GOT3 (cell line): ENCODE results near the gene VRTN.
A peak's percentile ranks its signal among the peaks of the same experiment; 100 is the strongest.
"Not testable (repeated sequence)": the region's sequence is repeated elsewhere in the genome, so short reads cannot be mapped to it uniquely, and the experiment has no call there.

Experiments used
- DNase-seq: peaks from one replicate; lab custom pipeline; 2025; ENCODE audit warnings: mixed read lengths; lab: John Stamatoyannopoulos, UW

The VRTN gene

DNA sequence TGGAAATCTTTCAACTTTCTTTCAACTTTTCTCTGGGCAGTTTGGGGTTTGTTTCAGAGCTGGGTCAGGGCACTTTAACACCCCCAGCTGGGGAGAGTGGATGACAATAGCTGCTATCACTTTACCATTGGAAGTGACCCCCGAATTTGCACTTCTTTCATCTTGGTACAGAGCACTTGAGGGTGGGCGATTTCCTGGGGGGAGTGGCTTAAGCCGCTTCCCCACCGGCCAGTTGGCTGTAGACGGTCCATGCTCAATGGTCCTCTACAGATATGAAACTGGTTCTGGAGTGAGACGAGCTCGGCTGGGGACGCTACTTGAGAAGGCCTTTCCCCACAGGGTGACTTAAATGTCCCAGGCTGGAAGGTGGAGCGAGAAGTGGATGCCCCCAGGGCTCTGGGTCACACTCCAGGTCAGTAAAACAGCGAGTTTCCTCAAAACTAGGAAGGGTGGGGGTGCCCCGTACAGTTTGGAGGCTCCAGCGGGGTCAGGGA is at the start of gene VRTN:
VRTN (plus strand) TSS at position 231 of the 494 bp plus-strand sequence. CDS start 8,313 bp downstream, outside the sequence.
- DNase-seq = no peak

DNA sequence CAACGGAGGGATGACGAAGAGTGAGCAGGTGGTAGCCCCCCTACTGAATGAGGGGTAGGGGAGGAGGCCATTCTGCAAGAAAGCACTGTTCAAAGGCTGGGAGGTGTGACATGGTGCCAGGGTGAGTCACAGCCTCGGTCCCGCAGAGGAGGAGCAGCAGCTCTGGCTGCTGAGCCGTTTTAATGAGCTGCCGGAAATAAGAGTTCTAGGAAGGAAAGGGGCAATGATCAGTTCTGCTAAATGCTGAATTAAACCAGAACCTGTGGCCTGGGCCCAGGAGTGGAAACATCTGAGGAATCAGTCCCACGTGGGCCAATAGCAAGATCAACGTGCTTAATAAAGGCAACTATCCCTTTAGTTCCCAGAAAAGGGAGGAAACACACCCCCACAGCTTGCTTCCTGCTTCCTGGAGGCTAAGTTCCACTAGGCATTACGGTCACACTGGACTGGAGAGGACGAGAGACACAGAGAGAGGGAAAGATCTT is 49.2 kb upstream of the VRTN start:
- no peak for DNase-seq

GRCh38 chr14:74301594-74302151 is 46.6 kb upstream of the VRTN start:
- no peak for DNase-seq

DNA sequence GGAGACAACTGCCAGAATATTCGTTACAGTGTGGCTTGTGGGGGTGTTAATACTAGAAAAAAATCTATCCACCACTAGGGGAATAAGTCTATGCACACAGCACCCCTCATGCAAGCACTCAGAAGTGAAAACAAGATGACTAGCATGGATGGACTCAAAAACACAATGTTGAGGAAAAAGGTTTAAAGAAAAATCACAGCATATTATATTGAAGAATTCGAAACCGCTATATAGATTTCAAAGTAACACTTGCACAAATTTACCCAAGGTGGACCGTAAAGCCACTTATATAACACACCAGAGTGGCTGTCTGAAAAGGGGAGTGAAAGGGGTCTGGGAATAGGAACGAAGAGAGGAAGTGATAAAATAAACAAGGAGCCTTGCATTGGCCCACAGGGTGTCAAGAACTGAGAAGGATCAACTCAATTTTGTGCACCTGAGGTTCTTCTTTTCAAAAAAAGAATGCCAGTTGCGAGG is 46.1 kb upstream of the VRTN start:
- no peak for DNase-seq

- peak; percentile 50 for DNase-seq
These were observed 45.4 kb upstream of the VRTN start, which contains the start of gene ABCD4 for GRCh38 chr14:74302634-74303569. Gene ABCD4, minus strand, starts transcription at chr14:74302934. Its CDS starts 22 bp downstream, at chr14:74302912.

DNA sequence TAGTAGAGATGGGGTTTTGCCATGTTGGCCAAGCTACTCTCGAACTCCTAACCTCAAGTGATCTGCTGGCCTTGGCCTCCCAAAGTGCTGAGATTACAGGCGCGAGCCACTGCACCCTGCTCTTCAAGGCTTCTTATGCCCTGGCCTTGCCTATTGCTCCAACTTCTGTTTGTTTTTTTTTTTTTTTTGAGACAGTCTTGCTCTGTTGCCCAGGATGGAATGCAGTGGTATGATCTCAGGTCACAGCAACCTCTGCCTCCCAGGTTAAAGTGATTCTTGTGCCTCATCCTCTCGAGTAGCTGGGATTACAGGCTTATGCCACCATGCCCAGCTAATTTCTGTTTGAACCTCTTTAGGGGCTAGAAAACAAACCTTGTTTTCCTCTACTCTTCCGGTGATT is 39.6 kb upstream of the VRTN start:
- no peak for DNase-seq

DNA sequence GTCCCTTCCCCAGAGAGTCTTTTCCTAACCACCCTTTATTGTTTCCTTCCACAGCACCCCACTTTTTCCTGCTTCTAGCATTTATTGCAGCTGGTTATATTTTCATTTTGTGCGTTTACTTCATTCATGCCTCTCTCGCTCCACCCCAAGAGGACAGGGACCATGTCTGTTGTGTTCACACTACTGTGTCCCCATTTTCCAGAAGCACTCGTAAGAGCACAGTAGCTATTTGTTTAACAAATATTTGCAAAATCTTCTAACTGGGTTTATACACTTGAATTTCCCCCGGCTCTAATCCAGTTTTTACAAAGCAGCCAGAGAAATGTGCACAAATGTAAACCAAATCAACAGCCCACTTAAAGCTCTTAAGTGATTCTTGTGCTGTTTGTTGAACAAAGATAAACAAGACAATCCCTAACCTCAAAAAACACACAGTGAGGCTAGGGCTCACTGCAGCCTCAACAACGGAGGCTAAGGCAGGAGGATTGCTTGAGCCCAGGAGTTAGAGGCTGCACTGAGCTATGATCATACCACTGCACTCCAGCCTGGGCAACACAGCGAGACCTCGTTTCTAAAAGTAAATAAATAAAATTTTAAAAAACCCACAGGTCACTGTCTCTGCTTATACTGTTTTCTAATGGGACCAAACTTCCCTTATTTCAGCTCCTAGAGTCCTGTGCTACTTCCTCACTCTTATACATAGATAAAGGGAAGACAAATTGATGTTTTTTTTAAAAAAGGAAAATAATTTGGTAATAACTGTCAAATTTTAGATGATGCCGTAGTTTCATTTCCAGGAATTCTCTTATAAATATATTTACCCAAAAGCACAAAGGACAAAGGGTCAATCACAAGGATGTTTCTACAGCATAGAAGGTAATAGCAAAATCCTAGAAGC is 38.9 kb upstream of the VRTN start:
- no peak for DNase-seq

DNA sequence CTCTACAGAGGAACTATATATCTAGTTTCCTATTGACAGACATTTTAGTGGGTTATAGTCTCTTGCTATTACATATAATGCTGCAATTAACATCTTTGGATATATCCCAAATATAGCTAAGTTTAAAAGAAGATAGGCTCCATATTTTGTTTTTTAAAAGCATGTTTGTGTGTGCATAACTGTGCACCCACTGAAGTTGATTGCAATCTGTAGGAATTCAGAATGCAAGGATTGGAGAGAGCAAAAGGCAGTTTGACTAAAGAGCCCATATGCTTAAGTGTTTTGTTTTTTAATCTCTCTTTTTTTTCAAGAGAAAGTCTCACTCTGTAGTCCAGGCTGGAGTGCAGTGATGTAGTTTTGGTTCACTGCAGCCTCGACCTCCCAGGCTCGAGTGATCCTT is 36.1 kb upstream of the VRTN start:
- DNase-seq = no peak

- DNase-seq = no peak
These were observed 34.7 kb upstream of the VRTN start for GRCh38 chr14:74313601-74314000.

DNA sequence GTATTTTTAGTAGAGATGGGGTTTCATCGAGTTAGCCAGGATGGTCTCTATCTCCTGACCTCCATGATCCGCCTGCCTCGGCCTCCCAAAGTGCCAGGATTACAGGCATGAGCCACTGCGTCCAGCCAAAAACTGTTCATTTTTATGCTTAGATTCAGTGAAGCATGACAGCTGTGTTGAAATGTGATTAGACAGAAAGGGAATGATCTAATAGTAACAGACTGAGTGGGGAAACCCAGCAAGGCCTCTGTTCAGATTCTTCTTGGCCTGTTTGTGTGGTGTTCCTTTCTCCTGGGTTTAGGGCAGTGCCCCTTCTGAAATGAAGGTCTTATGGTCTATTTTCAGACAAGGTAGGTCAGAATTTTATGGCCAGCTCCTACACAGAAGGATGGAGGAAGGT is 33.7 kb upstream of the VRTN start:
- no peak for DNase-seq

DNA sequence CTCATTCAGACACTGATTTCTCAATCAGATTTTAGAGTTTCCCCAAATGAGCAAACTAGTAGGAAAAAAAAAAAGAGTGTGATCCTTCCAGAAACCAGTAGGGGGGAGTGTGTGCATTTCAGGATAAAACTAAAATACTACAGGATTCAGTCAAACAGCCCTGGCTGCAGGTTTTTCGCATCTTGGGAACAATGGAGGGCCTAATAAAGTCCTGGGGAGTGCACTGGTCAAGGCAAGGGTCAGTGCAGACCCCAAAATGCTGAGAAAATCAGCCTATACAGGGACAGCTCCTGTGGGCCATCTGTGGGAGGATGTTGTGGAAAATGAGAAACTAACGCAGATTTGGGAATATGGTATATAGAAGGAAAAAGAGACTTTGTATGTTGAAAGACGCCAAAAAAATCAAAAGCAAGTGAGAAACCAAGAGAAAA is 23.3 kb upstream of the VRTN start:
- no peak for DNase-seq

- DNase-seq = no peak
These were observed 22.8 kb upstream of the VRTN start for GRCh38 chr14:74325446-74325845.

DNA sequence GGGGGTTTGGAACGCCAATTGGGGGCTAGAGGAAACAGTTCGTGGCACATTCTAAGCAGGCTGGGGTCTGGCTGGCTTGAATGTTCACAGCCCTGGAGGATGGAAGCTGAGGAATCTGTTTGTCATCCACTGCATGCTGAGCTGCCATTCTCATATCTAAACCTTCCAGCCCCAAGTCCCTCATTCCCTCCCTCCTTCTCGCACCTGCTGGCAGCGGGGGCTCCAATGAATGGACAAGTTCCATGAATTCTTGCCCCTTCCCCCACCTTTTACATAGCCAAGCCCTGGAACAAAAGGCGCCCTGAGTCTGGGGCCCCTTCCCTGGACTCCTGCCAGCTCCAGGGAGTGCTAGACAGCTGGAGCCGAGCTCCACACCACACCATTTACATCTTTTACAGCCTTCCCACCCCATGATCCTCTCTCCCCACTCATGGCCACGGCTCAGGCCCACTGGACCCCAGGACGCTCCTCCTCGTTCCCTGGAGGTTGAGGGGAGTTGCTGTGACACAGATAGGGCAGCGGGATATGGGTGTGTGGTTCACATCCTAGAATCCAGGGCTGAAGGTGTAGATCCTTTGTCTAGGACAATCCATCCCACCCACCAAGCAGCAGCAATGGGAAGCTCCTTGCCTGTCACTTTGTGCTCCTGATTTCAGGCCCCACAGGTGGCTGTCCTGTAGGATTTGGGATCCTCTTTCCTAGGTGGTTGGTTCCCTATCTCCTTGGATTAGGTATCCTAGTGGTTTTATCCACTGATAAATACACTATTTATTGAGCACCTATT is 21.7 kb upstream of the VRTN start:
- no peak for DNase-seq

- DNase-seq = not testable (repeated sequence)
These were observed 18.2 kb upstream of the VRTN start for GRCh38 chr14:74329950-74330552.

- DNase-seq = no peak
These were observed 14.4 kb upstream of the VRTN start for GRCh38 chr14:74333909-74334308.

GRCh38 chr14:74346341-74346740 is 1.9 kb upstream of the VRTN start:
- no peak for DNase-seq

DNA sequence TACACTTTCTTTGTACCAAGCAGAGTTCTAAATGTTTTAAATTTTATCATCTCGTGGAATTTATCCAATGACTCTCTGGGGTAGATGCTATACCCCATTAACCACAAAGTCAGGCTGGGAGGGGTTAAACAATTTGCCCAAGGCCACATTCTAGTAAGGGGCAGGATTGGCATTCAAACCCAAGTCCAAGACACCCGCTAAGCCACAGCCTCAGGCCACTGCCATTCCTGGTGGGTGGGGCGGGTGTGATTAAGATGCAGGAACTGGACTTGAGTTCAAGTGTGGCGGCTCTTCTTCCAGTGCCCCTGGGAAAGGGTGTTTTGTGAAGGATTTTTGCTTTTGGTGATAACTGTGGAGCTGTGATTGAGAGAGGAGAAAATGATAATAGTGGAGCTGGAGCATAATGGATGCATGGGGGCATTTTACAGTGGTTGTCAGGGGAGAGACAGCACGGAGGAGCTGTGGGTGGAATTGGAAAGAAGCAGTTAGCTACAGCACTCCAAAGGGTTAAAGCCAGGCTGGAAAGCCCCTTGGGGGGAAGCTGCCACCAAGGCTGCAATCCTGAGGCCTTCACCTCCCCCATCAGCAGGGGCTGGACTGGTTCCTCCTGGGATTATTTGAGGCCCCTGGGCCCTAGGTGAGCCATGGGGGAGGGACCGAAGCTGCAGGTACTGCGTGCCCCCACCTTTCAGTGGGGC is 1.0 kb upstream of the VRTN start:
- DNase-seq = no peak

- DNase-seq = no peak
These were observed 523 bp upstream of the VRTN start for GRCh38 chr14:74347795-74348100.

DNA sequence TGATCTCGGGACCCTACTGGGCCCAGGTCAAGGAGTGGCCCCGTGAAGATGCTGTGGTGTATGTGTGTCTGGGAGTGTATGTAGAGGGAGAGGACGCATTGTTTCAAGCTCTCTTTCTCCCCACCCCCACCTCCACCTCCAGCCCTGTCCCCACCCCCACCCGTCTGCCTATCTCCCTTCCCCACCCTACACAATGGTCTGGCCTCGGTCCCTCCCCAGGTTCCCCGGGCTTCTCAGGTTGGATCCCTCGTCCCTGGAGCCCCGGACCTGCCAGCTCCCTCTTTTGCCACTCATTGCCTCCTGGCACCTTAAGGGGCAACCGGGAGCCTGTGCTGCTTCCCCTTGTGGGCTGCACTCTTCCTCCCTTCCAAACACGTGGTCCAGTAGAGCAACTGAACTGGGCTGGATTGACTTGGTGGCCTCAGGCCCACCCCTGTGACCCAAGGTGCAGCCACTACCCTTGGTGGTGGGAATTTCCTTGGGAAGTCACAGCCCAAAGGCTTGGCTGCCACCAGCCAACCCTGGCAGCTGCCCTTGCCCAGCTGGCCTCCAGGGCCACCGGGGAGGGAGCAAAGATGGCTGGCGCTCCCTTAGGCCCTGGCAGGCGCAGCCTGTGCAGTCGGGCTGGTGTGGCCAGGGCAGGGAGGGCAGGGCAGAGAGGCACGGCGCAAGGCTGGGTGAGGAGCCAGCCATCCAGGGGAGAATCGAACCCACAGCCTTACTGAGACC is 628 bp downstream of the VRTN start:
- DNase-seq = no peak
